ENCODE measurements around the gene INPP5A.
A peak's percentile ranks its signal among the peaks of the same experiment; 100 is the strongest.
"Not testable (repeated sequence)": the region's sequence is repeated elsewhere in the genome, so short reads cannot be mapped to it uniquely, and the experiment has no call there.

Gene INPP5A

DNA sequence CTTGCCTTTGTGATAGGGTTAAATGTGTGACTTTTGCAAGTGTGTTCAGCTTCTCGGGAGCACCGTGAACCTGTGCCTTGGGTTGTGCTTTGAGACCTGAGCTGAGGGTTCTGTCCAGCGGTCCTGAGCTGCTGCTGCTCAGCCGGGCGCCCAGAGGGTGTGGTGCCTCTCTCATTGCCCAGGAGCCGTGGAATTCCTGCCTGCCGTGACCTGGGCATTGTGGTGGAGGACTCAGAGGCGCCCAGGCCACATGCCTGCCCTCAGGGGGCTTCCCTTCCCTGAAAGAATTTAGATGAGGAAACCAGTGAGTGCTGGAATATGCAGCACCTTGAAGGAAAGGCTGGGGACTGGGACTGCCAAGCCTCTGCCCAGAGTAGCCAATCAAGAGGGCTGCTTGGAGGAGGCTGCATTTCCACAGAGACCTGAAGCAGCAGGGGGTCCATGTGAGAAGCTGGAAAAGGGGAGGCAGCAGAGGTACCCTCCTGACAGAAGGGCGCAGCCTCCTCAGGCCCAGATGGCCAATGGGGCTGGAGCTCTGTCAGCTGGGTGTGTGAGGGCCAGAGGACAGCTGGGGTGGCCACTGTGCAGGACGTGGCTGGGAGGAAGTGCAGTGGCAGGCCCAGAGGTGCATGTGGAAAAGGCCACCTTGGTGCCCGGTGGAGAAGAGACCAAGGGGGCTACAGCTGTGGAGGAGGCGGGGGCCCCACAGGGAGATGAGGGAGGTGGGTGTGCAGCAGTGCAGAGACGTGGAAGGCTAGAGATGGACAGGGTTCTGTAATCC is 141.0 kb downstream of the INPP5A start:
- DNase-seq (ENCODE audit: low read depth), result no peak

GRCh38 chr10:132679217-132679595 is 141.6 kb downstream of the INPP5A start:
- DNase-seq (ENCODE audit: low read depth), result no peak

DNA sequence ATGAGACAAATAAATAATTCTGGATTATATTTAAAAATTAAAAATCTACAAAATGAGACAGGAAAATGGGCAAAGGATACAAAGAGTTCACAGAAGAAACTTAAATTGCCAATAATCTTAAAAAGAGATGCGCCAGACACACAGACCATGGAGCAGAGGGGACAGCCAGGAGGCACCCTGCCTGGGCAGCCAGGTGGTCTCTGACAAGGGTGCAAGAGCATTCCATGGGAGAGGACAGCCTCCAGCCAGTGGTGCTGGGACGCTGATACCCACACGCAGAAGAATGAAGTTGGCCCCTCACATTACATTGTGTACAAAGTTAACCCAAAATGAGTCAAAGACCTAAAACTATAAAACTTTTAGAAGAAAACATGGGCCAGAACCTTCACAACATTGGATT is 142.1 kb downstream of the INPP5A start:
- no peak for DNase-seq (ENCODE audit: low read depth)

DNA sequence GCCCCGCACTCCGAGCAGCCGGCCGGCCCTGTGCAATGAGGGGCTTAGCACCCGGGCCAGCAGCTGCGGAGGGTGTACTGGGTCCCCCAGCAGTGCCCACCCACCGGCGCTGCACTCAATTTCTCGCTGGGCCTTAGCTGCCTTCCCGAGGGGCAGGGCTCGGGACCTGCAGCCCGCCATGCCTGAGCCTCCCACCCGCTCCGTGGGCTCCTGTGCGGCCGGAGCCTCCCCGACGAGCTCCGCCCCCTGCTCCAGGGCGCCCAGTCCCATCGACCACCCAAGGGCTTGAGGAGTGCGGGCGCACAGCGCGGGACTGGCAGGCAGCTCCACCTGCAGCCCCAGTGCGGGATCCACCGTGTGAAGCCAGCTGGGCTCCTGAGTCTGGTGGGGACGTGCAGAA is 143.2 kb downstream of the INPP5A start:
- DNase-seq (ENCODE audit: low read depth), result not testable (repeated sequence)

- no peak for DNase-seq (ENCODE audit: low read depth)
Observed at GRCh38 chr10:132681858-132682755, 144.5 kb downstream of the INPP5A start.

GRCh38 chr10:132684164-132684891 is 146.7 kb downstream of the INPP5A start:
- DNase-seq (ENCODE audit: low read depth), result peak; percentile 16

DNA sequence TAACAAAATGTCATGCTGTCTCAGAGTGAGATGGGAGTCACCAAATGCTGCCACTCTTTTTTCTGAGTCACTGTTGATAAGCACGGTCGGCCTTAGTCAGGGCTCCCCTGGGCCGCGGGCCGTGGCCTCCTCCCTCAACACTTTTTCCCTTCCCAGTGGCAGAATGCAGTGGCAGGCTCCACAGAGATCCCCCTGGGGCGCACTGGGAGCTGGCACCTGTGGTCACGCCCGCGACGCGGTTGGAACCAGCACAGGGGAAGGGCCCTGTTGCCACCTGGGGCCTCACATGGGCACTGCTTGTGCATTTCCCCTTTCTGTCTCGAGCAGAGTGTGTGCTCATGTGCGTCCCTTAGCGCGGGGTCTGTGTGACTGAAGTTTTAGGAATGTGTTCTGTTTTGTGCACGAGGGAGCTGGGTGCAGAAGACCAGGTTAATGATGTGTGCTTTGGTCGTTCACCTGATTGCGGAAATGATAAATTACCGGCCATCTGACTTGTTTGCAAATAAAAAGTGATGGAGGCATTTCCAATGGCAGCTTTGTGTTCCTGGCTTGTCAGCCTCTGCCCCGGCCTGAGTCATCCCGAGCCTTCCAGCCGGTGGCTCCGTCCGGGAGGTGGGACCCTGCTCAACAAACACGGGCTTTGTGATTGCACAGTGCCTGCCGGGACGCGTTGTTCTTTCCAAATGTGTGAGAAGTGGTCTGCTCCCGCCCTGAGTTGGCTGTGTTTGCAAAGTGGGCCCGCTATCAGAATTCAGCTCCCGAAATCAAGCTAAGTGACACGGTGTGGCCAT is 147.7 kb downstream of the INPP5A start:
- peak; percentile 22 for DNase-seq (ENCODE audit: low read depth)

DNA sequence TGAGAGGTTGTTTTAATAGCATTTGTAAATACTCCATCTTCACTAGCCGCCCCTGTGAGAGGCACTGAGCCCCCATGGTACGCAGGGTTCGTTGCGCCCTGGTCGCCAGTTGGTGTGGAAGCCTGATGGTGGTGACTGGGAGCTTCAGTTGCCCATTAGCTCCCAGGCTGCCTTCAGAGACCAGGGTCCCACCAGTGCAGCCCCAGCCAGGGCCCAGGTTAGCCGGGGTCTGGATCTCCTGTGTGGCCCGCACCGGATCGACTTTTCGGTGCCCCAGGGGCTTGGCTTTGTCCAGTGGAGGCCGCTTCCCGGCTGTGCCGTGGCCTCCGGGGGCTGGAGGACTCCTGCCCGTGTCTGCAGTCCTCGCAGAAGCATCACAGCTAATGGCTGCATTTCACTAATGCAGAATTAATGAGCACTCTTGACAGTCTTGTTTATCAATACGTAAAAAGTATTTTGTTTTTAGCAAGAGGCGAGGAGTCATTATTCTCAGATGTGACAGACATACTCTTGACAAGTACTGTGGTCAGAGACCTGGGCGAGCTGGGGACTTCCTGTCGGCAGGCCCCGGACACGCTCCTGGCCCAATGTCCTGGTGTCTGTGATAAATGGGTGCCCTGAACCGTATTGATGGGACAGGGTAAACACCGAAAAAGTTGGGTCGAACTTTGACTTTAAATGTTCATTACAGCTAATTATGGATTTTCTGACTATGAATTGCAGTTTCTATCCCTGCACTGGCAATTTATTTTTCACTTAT is 148.5 kb downstream of the INPP5A start:
- DNase-seq (ENCODE audit: low read depth), result no peak

GRCh38 chr10:132687181-132687892 is 149.8 kb downstream of the INPP5A start:
- DNase-seq (ENCODE audit: low read depth), result no peak

- no peak for DNase-seq (ENCODE audit: low read depth)
Observed at GRCh38 chr10:132687893-132688579, 150.4 kb downstream of the INPP5A start.

GRCh38 chr10:132688580-132689420 is 151.2 kb downstream of the INPP5A start:
- DNase-seq (ENCODE audit: low read depth), result no peak

- DNase-seq (ENCODE audit: low read depth), result no peak
Observed at GRCh38 chr10:132689721-132690360, 152.3 kb downstream of the INPP5A start.

DNA sequence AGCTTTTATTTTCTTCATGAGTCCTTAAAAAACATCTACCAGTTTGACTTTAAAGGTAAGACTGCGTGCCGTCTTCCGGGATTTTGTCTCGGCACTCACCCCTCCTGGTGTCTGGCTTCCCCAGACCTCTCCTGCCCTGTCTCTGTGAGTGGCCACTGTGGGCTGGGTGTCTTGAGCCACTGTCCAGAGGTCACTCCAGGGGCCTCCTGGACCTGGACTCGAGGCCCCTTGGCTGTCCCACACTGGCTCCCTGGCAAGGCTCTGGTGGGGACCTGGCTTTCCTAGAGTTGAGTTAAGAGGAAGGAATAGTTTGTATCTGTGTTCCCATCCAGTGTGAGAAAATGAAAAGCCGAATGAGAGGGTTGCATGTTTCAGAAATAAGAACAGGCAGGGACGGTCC is 152.8 kb downstream of the INPP5A start:
- DNase-seq (ENCODE audit: low read depth), result no peak

- no peak for DNase-seq (ENCODE audit: low read depth)
Observed at GRCh38 chr10:132690821-132691610, 153.4 kb downstream of the INPP5A start.

GRCh38 chr10:132691711-132692153 is 154.1 kb downstream of the INPP5A start:
- no peak for DNase-seq (ENCODE audit: low read depth)

- no peak for DNase-seq (ENCODE audit: low read depth)
Observed at GRCh38 chr10:132692311-132692710, 154.7 kb downstream of the INPP5A start.

- no peak for DNase-seq (ENCODE audit: low read depth)
Observed at GRCh38 chr10:132693676-132694075, 156.1 kb downstream of the INPP5A start.

Measured in amniotic epithelial cell (primary cell).